Measurements from ENCODE around the gene ARHGEF37.

Gene ARHGEF37

GRCh38 chr5:149640350-149640999 lies 59.2 kb downstream of the ARHGEF37 start:
- TF ChIP-seq CTCF (IDR thresholded peaks at IDR 0.05; ENCODE audit: insufficient read depth, missing control alignments), result no peak
- no peak for DNase-seq (ENCODE audit: insufficient read length, low spot score)
- FAIRE-seq, result no peak

- TF ChIP-seq CTCF (IDR thresholded peaks at IDR 0.05; ENCODE audit: insufficient read depth, missing control alignments), result no peak
- DNase-seq (ENCODE audit: insufficient read length, low spot score), result no peak
- FAIRE-seq, result no peak
Measured at GRCh38 chr5:149641000-149641576, 59.8 kb downstream of the ARHGEF37 start.

GRCh38 chr5:149641600-149641999 lies 60.3 kb downstream of the ARHGEF37 start:
- FAIRE-seq (no peak), DNase-seq (ENCODE audit: insufficient read length, low spot score) (no peak)
- no peak for TF ChIP-seq CTCF (IDR thresholded peaks at IDR 0.05; ENCODE audit: insufficient read depth, missing control alignments)

GRCh38 chr5:149643781-149644180 lies 62.5 kb downstream of the ARHGEF37 start:
- FAIRE-seq, result no peak
- TF ChIP-seq CTCF (IDR thresholded peaks at IDR 0.05; ENCODE audit: insufficient read depth, missing control alignments), result no peak
- no peak for DNase-seq (ENCODE audit: insufficient read length, low spot score)

GRCh38 chr5:149644629-149645028 lies 63.3 kb downstream of the ARHGEF37 start:
- FAIRE-seq (no peak), DNase-seq (ENCODE audit: insufficient read length, low spot score) (no peak)
- TF ChIP-seq CTCF (IDR thresholded peaks at IDR 0.05; ENCODE audit: insufficient read depth, missing control alignments), result no peak

GRCh38 chr5:149645236-149645635 lies 63.9 kb downstream of the ARHGEF37 start:
- TF ChIP-seq CTCF (IDR thresholded peaks at IDR 0.05; ENCODE audit: insufficient read depth, missing control alignments), result no peak
- DNase-seq (ENCODE audit: insufficient read length, low spot score) (no peak), FAIRE-seq (no peak)

- TF ChIP-seq CTCF (IDR thresholded peaks at IDR 0.05; ENCODE audit: insufficient read depth, missing control alignments), result no peak
- DNase-seq (ENCODE audit: insufficient read length, low spot score), result no peak
- no peak for FAIRE-seq
Measured at GRCh38 chr5:149645725-149646124, 64.4 kb downstream of the ARHGEF37 start.
